Esophagus mucosa (tissue), 1 donor: ENCODE measurements around the gene FGFR2. TPM values are rescaled to one million over a fixed set of nuclear protein-coding genes. Genes with fewer than 3 reads are reported as not detected.
"Not testable (repeated sequence)": the region's sequence is repeated elsewhere in the genome, so short reads cannot be mapped to it uniquely, and the experiment has no call there.

Experiments
- ATAC-seq: fragments of 200-7000 bp; cut with Tn5 transposase; one replicate; pipeline ENCODE4 v1.9.1; 2020
- total RNA-seq: library from RNA; stranded (reverse); gene quantifications from one replicate; pipeline ENCODE4 v1.2.4, GENCODE V29; 2023
- donor health status: DM: yes; HTN: yes; CAD: no.

Gene FGFR2
- total RNA-seq, 1 donor from 2014 or later, result 27.4 TPM

DNA sequence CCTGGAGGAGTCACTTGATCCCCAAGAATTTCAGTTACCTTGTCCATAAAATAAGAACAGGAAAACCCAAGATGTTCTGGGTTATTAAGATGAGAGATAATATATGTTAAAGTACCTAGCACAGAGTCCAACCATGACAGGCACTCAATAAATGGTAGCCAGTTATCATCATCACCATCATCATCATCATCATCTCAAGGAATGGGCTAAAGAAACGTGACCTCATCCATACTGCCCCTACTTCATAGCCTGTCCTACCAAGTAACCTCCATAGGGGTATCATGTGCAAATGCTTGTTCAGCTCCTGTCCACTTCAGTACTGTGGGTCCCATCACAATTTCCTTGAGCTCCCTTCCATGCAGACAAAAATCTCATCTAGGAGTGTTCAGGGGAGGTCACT, 14.4 kb downstream of the FGFR2 start:
- no peak for ATAC-seq

DNA sequence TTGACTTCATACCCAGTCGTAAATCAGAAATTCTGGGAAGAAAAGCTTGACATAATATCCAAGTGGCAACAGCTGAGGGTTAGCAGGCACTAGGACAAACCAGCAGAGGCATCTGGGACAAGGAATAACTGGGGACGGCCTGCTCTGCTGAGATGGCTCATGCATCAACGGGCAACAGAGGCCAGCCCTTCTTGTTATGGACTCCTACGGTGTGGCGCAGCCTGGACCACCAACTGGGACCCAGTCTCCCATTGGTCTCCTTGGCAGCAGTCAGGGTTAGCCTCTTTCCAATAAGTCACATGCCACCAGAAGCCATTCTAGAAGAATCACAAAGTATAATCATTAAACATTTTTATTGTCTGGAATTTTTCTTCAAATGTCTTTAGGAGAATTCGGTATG, 15.0 kb downstream of the FGFR2 start:
- no peak for ATAC-seq

DNA sequence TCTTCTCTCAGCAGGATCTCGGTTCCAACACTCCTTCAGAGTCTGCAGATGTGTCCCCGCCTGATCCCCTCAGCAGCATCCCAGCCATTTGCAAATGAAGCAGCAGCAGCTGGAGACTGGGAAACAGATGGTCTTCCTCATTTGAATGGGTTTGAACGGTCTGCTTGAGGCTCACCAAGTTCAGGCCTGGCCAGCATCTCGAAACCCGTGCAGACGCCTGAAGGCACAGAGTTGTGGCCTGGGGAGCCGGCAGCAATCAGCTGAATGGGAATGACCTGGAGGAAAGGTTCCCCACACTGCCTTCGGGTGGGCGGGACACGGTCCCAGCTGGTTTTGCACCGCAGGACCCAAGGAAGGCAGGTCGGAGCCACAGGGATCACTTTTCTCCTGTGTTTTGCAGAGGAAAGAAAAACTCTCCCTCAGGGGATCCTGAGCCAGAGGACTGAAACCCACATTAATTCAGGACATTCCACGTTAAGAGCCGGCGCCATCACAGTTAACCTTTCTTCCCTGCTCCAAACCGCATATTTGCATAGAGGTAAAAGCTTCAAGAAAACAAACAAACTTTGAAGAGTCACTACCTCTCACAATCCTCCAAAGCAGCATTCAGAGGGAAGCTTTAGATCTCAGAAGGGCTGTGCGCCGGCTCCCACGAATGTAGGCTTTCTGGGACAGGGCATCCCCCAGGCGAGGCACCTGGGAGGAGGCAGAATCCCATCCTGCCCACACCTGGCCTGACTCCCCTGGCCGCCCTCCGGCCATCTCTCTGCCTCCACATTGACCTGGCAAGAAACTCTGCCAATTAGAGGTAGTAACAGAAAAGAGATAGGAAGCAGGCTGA, 17.7 kb downstream of the FGFR2 start:
- ATAC-seq, result no peak

DNA sequence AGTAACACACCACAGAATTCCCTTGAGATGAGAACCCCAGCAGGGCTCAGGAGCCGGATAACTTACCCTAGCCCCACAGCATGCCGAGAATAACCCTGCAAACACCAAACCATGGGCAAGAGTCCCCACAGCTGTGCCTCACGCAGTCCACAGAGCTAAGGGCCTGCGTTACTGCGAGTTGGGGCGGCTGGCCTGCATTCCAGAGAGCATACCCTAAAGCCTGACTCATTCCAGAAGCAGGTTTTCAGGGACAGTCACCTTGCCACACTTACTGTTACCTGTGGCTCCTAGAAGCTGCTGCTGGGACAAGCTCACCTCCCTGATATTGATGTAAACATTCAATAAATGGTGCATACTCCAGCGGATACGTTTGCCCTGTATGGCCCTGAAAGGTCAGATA, 18.6 kb downstream of the FGFR2 start:
- peak; percentile 90 for ATAC-seq

DNA sequence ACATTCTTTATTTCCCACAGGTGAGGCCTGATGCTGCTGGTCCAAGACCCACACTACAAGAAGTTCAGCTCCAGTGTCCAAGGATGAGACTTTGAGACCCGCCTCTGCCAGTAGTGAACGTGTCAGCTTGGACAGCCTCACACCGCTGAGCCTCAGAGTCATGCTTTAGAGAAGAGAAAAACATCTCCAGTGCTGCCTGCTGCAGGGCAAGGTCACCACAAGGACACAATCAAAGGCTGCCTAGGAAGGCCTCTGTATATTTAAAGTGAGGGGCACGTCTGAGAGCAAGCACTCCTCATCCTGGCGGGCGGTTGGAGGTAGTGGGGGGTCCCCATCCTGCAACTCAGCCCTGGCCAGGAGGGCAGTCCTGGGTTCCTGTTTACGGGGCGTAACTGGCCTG, 19.3 kb downstream of the FGFR2 start:
- no peak for ATAC-seq

DNA sequence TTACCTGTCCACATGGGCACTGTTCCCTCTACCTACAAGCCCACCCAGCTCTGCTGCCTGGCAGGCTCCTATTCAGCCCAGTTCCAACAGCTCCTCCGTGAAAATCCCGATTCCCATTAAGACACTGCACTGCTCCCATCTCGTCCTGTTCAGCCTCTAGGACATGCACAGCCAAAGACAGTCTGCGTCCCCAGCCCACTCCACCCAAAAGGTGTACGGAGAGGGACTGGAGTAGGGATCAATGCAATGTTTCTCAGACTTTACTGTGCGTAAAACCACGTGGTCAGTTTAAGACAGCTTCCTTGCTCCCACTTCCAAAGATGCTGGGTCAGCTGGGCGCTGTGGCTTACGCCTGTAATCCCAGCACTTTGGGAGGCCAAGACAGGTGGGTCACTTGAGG, 19.9 kb downstream of the FGFR2 start:
- no peak for ATAC-seq

DNA sequence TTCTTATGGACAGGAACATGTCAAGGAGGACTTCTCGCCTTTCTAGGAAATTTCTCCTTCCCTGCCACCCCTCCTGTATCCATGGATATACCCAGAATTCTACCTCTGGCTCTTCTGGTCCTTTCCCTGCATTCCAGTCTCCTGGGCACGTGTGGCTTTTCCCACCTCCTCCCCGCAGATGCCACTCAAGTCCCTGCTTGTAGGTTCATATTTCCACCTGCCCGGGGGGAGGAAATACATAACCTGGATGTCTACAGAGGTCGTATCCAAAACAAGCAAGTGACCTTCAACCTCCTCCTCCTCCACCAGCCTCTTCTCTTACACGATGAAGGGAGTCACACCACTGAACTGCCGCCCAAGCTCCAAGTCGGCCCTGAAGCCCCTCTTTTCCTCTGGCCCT, 20.7 kb downstream of the FGFR2 start:
- no peak for ATAC-seq

DNA sequence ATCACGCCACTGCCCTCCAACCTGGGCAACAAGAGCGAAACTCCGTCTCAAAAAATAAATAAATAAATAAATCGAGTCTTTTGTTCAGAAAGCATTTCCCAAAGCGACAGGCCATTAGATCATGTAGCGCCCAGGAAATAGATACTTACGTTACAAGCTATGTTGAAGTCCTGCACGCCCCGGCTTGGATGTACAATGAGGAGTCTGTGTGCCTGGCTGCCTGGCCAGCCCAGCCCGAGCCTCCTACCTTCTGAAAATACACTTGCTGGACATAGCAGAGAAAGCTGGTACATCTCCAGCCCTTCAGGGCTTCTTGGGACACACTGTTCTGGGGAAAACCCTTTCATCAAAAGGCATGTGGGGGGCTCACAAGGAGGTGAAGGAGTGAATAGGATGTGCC, 22.1 kb downstream of the FGFR2 start:
- no peak for ATAC-seq

DNA sequence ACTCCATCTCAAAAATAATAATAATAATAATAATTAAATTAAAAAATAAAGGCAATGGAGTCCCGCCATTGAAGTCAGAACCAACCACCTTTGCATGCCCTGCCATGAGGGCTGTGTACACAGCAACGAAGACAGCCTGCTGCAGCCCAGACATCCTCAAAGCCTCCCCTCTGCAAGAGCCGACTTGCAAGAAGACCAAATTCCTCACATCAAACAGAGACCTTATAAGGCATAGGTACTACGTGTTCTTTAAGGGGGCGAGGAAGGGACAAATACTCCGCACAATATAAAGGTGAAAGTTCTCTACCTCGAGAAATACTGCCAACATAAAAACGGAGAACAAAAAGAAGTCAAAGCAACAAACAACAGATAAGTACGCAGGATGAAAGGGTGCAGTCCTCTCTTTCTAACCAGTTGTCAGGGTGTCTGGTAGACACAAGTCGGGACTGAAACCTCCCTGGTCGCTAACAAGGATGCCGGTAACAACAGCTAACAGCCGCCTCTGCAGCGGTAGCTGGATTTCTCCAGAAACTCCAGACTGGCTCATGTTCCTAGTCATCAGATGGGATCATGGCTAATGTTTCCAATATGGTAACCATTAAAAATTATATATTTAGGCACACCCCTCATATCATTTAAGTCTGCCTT, 23.6 kb downstream of the FGFR2 start:
- peak; percentile 53 for ATAC-seq

DNA sequence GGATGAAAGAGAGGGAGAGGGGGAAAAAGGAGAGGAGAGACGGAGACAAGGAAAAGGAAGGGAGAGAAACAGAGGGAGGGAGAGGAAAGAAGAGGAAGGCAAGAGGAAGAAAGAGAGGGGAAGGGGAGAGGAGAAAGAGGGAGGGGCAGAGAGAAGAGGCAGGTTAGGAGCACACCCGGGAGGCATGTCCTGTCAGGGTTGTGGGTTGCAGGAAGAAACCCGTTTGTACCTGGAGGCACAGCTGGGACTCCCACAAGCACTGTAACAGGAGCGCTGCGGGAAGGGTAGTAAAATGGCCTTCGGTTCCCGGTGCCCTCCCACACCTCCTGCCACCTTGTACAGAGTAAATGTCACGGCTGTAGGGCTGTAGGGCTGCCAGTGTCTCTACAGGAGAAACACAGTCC, 24.7 kb downstream of the FGFR2 start:
- no peak for ATAC-seq

DNA sequence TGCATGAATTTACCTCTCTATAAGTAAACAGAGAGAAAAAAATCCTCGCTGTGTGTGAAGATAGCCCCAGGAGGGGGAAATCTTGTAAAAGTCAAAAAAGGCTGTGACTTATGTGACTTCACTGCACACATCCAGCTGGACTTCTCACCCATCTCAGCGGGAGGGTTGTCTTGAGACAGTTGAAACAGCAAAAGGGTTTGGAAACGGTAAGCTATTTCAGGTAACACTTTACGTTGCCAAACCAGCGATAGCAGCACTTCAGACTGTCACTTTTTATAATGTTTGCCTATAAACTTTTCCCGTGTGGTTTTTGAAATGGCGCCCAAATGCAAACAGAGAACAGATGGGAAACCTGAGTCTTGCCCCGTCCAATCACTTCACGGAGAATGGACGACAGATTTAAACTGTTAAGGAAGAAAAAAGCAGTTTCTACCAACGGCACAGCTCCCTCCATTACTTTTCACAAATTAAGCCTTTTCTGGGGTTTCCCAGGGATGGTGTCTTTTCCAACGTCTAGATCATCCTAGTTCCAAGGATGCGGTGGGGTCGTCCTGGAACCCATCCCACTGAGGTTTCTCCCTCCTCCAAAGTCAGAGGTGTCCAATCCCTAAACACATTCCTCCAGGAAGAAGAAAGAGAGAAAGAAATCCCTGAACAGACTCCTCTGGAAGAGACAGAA, 25.2 kb downstream of the FGFR2 start:
- no peak for ATAC-seq

DNA sequence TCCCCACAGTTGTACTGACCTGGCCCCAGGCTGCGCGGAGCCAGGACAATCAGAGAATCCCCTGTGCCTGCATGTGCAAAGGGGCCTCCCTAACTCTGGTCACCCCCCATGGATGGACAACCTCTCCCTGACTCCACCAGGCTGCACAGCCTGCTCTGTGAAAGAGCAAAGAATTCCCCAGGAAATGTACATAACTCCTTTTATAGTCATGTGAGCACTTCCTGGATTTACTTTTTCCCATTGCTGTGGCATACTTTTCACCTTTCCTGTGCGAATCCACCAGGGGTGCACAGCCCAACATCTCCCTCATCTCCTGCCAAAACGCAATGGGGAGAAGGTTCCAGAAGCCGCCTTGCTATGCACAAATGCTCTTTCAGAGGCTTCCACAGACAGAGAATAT, 27.9 kb downstream of the FGFR2 start:
- no peak for ATAC-seq

DNA sequence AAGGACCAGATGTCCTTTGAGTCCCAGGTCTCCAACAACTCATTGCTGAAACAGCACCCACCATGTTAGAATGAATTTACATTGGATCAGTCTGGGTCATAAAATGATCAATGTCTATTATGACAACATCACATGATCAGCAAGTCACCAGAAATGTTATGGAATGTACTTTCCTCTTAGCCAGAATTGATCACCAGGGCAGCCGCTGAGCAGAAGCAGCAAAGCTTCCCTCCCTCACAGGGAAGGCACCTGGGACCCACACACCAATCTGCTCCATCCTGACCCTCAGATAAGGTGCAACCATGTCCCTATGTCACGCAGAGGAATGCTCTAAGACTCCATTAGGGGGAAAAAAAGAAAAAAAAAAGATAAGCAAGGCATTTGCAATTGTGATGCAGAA, 30.0 kb downstream of the FGFR2 start:
- ATAC-seq, result no peak

DNA sequence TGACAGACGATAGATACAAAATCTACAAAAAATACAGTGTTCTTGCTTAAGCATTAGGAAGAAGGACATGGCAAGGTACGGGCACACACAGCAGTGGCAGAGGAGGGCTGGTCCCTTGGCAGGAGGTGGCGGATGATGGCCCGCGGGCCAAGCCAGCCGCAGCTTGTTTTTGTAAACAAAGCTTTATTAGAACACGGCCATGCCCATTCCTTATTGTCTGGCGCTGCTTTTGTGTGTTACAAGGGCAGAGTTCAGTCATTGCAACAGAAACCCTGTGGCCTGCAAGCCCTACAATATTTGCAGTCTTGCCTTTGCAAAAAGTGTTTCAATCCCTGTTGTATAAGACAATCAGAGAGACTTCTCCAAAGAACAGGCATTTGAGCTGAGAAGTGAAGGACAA, 30.7 kb downstream of the FGFR2 start:
- ATAC-seq, result no peak

DNA sequence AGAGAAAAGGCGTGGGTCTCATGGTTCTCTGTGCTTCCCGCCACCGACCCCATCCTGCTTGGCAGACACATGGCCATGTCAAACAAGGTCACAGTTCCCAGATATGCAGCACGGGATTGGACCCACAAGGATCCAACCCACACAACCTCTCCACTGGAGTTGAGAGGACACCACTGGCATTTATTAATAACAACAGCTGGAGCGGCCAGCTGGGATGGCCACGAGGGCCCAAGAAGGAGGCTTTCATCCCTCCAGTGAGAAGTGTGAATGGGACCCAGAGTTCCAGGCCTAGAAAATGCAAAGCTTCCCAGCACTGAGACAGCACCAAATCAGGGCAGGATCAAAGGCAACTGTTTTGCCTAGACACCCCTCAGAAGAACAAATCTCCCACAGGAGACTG, 31.5 kb downstream of the FGFR2 start:
- ATAC-seq, result no peak

DNA sequence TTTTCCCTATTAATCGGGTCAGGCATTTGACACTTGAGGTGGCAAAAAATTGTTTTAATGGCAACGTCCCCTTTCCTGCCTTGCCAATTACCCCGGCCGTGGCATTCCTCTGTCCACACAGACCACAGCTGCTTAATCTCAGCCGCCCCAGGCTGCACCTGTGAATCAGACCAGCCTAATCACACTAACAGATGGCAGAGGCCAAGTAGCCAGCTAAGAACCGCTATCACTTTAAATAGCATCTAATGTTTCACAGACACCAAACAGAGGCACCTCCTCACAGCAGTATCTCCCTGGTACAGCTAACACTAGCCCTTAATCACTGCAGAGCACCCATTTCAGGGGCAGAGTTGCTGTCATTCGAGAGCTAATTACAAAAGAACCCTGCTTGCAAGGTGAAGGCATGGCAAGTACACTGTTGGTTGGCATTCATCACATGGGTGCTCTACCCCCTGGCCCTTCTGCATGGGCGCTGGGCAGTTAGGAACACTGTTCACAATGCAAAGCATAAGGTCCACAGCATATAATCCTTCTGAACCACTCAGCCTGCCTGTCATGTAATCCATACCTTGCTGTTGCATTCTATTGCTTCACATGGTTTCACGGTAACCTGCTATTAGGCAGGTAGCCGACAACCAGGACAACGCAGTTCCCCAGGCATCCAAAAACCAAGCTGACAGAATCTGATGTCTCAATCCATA, 38.8 kb downstream of the FGFR2 start:
- no peak for ATAC-seq

DNA sequence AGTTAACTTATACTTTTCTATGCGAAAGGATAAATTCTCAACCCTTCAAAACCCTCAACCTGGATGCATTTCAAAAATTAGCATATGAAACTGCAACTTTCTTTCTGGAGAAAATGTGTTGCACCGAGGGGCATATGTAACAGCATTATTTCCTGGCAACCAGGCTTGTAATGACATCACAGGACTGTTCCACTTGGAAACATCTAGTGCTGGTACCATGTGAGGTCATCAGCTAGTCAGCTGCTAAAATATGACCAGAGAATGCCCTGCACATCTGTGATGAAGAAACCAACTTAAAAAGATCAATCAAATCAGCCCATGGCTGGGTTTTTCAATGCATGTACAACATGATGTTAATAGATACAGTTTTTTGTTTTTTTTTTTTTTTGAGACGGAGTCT, 40.0 kb downstream of the FGFR2 start:
- ATAC-seq, result no peak

DNA sequence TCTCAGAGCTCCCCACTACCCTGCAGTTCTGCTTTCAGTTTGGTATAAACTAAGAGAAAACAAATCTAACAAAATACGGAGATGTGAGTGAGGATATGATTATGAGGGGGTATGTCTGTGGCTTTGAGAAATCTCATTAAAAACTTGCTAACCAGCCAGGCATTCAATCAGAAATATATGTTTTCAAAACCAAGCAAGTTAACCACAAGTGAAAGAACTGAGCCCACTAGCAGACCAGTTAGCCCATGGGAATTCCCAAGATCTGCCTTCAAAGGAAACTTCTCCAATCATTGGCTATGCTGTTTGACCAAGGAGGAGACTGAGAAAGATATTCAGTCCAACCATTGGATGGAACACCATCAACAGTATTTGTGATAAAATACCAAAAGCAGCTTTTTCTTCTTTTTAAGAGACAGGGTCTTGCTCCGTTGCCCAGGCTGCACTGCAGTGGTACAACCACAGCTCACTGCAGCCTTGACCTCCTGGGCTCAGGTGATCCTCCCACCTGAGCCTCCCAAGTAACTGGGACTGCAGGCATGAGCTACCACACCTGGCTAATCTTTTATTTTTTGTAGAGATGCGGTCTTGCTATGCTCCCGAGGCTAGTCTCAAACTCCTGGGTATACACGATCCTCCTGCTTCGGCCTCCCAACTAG, 41.2 kb downstream of the FGFR2 start:
- no peak for ATAC-seq

DNA sequence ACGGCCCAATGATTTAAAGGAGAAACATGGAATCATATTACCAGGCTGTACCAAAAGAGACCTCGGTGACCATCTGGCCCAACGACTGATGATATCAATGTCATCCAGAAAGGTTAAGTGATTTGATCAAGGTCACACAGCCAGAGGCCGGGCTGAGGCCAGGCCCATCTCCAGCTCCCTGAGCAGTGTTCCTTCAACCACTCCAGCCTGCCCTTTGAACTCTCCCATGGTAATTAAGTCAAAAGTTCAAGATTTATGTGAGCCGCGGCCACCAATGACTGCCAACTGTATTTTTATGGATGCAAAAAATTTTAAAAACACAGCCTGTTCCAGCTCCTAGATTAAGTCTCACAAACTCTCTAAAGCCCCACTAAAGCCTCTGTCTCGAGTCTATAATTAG, 41.8 kb downstream of the FGFR2 start:
- ATAC-seq, result no peak

DNA sequence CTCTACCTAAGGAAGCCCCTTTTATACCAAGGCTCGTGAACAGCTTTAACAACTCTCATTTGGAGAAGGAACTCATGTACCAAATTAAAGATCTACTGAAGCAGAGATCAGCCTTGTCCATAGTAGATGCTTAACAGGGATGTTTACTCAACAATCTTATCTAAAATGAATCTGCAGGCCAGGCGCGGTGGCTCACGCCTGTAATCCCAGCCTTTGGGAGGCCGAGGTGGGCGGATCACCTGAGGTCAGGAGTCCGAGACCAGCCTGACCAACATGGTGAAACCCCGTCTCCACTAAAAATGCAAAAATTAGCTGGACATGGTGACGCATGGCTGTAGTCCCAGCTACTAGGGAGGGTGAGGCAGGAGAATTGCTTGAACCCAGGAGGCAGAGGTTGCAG, 43.3 kb downstream of the FGFR2 start:
- not testable (repeated sequence) for ATAC-seq

DNA sequence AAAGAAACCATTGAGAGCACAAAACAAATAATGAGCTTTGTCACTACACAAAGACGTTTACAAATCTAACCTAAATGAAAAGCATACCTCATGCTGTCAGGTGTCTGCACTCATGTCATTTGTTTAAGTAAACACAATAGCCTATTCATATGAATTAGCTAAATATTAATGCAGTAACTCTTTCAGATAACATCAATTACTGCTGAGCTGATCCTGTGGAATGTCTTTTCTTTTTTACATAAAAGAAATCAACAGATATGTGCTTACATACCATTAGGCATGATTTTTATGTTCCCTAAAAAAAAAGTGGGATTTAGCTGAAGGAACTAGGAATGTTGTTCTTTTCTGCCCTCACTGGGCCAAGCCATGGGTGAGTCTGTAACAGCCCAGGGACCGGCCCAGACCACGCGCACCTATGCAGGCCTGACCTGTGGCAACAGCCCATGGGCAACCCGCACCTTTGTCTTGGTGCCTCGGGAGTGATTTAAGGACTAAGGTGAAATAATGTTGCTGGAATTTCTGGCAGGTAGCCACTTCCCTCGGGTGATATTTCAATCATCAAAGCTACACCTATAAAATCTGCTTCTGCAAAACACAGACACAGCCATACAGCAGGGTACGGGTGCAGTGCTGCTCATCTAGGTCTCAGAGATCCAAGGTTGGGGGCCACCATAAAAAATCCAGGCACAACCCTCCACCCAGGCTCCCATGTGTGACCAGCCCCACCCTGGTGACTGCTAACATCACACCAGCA, 44.6 kb downstream of the FGFR2 start:
- peak; percentile 85 for ATAC-seq

DNA sequence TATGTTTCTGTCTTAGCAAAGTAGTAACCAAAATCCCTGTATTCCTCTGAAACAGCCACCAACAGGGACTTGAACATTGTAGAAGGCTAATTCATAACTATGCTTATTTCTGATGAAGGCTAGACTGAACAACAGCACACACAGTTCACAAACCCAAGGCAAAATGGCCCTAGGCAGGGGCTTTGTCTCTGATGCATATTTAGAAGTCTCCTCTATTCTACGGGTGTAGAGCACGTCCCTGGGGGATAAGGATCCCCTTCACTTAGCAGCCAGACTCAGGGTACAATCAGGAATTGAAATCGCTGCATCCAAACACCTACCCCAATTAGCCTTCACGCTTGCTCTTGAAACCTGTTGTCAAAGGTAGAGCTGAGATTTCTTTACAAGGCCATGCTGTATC, 45.5 kb downstream of the FGFR2 start:
- no peak for ATAC-seq
